KOPT-K1 (cell line): Measurements from ENCODE around the gene CEP41.

Experiments
- H3K27ac ChIP-seq: fragments of 200-600 bp; sonication (generic); 2 replicates; pipeline ENCODE4 v1.5.1; 2016; ENCODE audit warnings: antibody characterized with exemption, mild to moderate bottlenecking, low read depth, low read length; ENCODE audit not compliant: poor library complexity, severe bottlenecking
- H3K36me3 ChIP-seq: fragments of 200-600 bp; sonication (generic); 2 replicates; pipeline ENCODE4 v1.5.1; 2017; ENCODE audit warnings: antibody characterized with exemption, mild to moderate bottlenecking, low read length, moderate library complexity; ENCODE audit not compliant: insufficient read depth
- H3K9me3 ChIP-seq: fragments of 200-600 bp; sonication (generic); 2 replicates; pipeline ENCODE4 v1.5.1; 2017; ENCODE audit warnings: antibody characterized with exemption, low read length, mild to moderate bottlenecking; ENCODE audit not compliant: insufficient read depth, poor library complexity, severe bottlenecking

The CEP41 gene

DNA sequence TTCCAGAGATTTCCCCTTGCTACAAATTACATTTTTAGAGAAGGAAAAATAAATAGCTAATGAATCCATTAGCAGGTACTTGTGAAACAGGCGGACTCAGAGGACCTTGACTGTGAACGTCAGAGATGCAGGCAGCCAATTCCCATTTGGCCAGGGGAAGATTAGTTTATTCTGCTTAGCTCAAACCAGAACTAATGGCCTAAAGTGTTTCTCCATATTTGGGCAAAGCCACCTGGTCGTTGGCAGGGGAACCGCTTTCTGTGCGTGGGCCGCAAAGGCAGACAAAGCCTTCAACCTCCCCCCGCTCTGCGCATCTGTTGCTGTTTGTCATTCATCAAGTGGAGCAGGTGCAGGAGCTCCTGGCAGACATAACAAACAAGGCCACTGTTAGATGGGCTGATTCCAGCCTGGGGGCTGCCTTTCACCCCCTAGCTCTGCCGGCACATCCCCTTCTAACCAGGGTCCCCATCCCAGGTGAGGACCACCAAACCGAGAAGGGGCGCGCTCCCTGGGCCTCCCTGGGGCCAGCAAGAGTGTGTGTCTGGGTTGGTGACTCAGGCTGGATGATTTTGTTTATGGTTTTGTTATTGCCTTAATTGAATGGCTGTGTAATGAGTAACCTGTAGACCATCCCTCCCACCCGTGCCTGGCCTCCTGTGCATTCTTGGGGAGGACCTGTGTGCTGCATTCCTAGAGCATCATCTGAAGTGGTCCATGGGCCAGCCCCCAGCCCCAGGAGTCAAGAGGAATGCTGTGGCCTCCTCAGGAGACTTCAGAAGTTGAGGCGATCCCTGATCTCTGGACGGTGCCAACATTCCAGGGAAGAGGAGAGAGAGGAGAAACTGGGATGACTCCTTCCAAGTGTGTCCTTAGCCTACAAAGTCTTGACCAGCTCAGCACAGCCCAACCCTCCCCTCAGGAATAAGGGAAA, 75.0 kb downstream of the CEP41 start:
- peaks cover under 1% of the 10 kb centered on the region for H3K9me3 ChIP-seq
- peak overlapping the region; percentile 43 for H3K27ac ChIP-seq
- H3K36me3 ChIP-seq, result no peaks in the 10 kb centered on the region

DNA sequence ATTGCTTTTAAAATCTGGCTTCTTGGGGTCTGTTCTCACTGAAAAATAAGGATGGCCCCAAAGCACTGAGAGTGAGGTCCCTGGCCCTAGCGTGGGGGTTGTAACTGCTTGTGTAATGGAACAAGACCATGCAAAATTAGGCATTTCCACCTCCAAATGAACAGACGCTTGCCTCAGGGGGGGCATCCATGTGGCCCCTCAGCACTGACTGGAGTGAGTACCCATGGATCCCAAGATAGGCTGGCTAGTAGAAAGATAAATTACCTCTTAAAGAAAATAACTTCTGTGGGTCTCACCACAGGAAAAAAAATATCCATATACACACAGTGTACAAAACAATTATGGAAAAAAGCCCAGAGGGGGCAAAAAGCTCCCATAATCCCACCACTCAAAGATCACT, 75.7 kb downstream of the CEP41 start:
- no peaks in the 10 kb centered on the region for H3K36me3 ChIP-seq
- peak overlapping the region; percentile 10 for H3K27ac ChIP-seq

DNA sequence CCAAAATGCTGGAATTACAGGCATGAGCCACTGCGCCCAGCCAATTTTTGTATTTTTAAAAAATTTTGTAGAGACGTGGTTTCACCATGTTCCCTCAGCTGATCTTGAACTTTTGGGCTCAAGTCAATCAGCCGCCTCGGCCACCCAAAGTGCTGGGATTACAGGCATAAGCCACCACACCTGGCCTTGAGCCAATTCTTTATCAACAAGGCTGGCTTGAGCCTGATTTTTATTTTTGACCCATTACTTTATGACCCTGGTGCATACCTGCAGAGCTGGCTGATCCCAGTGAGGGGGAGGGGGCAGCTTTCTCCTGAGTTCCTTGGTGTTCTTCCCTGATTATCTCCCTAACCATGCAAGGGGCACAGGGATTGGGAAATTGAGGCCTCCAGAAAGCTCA, 76.4 kb downstream of the CEP41 start:
- peaks cover 12% of the 10 kb centered on the region for H3K9me3 ChIP-seq
- H3K36me3 ChIP-seq, result no peaks in the 10 kb centered on the region
- no peak overlapping the region for H3K27ac ChIP-seq

More for the DNA sequence above, 75.7 kb downstream of the CEP41 start:
- peaks cover 6% of the 10 kb centered on the region for H3K9me3 ChIP-seq

DNA sequence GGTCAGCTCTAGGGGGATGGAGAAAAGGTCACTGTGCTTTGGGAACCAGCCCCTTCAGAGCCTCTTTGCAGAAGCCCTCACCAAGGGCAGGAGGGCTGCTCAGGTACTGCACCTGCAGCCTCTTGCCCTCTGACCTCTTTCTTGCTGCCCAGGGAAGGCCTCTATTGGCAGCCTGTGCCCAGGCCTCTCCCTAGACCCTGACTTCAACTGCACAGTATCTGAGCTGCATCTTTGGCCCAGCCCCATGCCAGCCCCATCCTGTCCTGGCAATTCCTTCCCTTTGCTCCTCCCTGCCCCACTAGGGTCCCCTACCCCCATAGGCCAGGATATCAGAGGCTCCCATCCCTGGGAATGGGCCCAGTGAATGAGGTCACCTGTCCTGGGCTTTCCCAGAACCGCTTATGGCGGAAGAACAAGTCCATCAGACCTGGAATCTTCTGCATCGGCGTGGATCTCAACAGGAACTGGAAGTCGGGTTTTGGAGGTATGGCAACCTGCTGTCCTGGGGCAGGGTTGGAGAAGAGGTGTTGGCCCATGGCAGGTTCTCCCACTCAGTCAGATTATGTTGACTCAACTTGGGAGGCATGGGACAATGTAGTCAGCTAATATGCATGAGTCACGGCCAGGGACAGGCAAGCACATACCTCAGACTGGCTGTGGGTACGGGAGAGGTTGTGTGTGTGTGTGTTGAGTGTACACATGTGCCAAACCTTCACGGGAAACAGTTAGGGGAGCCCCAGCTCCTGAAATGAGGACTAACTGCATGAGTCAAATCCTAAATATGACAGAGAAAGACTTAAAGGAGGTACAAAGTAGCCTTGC, 77.6 kb downstream of the CEP41 start:
- H3K27ac ChIP-seq, result no peak overlapping the region
- no peaks in the 10 kb centered on the region for H3K36me3 ChIP-seq
- peaks cover 17% of the 10 kb centered on the region for H3K9me3 ChIP-seq

DNA sequence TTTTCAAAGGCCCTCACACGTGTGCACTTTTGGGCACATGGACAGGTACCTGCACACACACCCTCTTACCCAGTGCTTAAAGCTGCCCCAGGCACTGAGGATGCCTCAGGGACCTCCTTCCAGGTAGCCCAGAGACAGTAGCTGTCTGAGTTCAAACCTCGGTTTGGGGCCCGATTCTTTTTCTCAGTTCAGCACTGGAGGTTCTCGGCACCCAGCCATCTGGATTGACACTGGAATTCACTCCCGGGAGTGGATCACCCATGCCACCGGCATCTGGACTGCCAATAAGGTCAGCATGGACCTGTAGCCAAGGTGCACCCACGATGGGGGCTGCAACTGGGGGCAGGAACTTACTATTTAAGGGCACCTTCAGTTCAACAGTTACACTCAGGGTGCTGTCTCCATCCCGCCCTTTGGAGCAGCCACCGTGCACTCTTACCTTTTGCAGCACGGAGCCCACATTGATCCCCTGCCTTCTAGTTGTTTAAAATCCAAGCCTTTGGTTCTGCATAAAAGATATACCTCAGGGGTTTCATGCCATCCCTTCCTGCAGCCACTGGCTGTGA, 78.5 kb downstream of the CEP41 start:
- Histone ChIP-seq H3K27ac (no peak overlapping the region), H3K9me3 (peaks cover 17% of the 10 kb centered on the region), H3K36me3 (no peaks in the 10 kb centered on the region)

DNA sequence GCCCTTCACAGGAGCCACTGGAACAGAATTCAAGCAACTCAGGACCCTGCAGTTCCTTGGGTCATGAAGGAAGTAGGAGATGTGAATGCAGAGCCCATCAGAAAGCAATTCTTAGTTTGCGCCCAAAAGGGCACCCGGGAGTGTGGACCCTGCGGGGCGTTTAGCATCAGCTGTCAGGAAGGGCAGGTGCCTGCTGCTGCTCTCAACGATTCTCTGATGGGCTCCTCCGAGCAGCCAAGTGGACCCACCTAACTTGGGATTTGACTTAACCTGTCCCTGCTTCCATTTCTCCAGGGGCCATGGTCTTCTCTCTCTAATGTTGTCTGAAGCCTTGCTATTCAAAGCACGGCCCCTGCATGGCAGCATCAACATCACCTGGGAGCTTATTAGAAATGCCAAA, 79.1 kb downstream of the CEP41 start:
- H3K27ac ChIP-seq, result no peak overlapping the region
- peaks cover 17% of the 10 kb centered on the region for H3K9me3 ChIP-seq
- H3K36me3 ChIP-seq, result no peaks in the 10 kb centered on the region

DNA sequence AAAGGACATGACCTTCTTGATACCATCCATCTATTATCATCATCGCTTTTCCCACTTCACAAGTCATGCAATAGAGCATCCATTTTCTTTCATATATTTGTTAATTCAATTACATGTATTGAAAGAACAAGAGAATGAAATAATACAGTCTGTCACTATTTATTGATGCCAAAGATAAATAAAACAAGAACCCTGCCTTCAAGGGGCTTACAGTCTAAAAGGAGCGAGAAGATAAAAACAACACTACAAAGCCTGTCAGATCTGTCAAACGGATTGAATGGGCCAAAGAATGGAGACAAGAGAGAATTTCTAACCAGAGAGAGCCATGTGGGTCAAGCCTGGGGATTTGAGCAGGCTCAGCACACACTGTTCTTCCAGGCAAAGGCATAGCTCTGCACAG, 80.3 kb downstream of the CEP41 start:
- H3K36me3 ChIP-seq, result no peaks in the 10 kb centered on the region
- H3K27ac ChIP-seq, result no peak overlapping the region
- H3K9me3 ChIP-seq, result peaks cover 17% of the 10 kb centered on the region

DNA sequence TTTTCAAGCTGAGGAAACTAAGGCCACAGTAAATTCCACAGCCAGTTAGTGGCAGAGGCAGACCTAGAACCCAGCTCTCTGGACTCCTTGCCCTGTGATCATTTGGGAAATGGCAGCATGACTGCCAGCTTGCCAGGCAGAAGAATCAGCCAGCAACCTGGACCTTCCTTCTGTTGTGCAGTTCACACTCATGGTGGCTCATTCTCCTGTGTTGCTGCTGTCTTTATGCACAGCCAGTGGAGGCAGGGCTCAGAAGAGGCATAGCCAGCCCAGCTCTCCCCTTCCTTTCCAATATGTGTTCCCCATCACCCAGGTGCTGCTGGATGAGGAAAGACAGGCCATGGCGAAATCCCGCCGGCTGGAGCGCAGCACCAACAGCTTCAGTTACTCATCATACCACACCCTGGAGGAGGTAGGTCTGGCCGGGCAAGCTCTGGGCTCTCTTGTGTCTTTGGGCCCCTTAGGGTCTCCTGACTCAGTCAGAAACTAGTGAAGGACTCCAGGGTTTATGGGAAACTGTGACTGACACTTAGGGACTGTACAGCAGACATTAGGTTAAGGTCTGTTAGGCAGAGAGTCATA, 81.4 kb downstream of the CEP41 start:
- H3K27ac ChIP-seq, result no peak overlapping the region
- H3K36me3 ChIP-seq, result no peaks in the 10 kb centered on the region
- H3K9me3 ChIP-seq, result peaks cover 17% of the 10 kb centered on the region

DNA sequence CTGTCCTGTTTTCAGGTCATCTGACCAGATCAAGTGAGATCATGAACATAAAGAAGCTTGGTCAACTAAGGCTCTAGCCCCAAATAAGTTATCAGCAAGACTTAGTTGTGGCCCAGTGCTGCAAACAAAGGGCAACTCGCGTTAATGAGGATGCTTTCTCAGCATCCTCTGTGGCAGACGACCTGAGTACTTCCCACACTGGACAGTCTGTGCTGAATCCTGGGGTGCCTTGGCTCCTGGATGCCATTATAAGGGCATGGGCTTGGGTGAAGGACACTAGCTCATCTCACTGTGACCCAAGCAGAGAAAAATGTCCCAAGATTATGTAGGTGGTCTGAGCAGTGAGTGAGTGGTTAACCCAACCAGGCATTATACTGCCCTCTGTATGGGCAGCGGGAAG, 82.3 kb downstream of the CEP41 start:
- Histone ChIP-seq H3K9me3 (peaks cover 17% of the 10 kb centered on the region), H3K27ac (no peak overlapping the region)

DNA sequence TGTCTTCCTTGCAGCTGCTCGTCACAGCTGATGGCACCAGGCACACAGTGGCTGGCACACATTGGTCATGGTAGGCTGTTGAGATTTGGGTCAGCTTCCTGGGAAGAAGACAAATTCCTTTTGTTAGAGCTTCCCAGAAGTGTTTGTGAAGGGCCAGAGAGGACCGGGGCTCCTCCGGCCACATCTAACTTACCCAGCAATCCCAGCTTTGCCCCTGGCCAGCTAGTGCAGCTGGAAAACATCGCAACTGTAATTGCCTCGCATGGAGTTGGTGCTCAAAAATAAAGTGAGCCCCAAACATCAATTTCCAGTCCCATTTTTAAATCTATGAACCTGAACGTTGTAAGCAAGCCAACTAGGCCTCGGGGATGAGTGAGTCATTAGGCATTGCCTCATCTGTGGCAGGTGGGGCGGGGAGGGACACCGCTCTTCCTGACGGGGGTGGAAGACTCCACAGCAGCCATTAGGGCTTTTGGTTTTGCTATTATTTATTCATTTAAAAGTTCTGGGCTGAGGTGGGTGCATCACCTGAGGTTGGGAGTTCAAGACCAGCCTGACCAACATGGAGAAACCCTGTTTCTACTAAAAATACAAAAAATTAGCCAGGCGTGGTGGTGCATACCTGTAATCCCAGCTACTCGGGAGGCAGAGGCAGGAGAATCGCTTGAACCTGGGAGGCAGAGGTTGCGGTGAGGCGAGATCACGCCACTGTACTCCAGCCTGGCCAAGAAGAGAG, 83.8 kb downstream of the CEP41 start:
- Histone ChIP-seq H3K36me3 (no peaks in the 10 kb centered on the region), H3K27ac (no peak overlapping the region), H3K9me3 (peaks cover 17% of the 10 kb centered on the region)

More for the DNA sequence above, 82.3 kb downstream of the CEP41 start:
- H3K36me3 ChIP-seq, result no peaks in the 10 kb centered on the region

DNA sequence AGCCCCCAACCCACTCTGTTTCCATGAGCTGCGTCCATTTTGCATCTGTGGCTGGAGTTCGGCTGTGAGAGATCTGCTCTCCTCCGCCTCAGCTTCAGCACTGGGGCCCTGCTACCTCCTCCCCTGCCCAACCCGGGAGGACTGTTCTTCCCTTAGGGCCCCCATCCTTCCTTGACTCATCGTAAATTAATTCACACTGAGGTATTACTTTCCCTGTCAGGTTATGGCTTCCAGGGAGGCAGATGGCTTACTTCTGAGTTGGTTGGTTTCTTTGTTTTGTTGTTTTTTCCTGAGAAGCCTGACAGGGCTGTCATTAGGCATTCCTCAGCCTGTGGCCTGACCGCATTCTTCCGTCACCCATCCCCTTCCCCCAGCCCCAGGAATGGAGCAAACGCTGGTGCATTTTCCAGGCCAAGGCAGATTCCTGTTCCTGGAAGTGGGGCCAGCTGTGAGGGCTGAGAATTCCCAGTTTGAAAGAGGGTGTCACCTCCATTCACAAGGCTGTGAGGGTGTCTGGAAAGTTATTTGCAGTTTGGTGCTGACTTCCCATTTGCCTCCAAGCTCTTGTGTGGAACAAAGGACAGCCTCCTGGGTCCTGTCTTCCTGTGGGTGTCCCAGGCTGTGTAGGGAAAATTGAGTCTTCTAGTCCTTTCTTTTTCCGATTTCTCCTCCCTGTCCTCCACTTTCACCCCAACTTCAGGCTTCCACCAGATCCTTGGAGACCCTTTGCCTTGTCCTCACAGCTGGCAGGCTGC, 84.5 kb downstream of the CEP41 start:
- peaks cover 17% of the 10 kb centered on the region for H3K9me3 ChIP-seq
- H3K27ac ChIP-seq, result no peak overlapping the region
- no peaks in the 10 kb centered on the region for H3K36me3 ChIP-seq

DNA sequence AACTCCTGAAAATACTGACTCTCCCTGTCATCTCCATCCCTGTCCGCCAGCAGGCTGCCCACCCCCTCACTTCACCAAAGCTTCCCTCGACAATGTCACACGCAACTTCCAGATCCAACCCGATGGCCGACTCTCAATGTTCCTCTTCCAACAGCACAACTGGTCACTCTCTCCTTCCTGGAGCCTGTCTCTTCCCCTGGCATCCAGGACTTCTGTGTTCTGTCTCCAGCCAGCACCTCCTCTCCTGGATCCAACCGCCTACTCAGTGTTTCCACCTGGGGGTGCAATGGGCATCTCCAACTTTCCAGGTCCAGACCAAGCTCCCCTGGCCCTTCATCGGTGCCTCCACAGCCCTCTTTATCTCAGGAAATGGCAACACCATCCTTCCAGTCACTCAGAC, 87.6 kb downstream of the CEP41 start:
- no peaks in the 10 kb centered on the region for H3K36me3 ChIP-seq
- H3K27ac ChIP-seq, result no peak overlapping the region
- no peaks in the 10 kb centered on the region for H3K9me3 ChIP-seq

DNA sequence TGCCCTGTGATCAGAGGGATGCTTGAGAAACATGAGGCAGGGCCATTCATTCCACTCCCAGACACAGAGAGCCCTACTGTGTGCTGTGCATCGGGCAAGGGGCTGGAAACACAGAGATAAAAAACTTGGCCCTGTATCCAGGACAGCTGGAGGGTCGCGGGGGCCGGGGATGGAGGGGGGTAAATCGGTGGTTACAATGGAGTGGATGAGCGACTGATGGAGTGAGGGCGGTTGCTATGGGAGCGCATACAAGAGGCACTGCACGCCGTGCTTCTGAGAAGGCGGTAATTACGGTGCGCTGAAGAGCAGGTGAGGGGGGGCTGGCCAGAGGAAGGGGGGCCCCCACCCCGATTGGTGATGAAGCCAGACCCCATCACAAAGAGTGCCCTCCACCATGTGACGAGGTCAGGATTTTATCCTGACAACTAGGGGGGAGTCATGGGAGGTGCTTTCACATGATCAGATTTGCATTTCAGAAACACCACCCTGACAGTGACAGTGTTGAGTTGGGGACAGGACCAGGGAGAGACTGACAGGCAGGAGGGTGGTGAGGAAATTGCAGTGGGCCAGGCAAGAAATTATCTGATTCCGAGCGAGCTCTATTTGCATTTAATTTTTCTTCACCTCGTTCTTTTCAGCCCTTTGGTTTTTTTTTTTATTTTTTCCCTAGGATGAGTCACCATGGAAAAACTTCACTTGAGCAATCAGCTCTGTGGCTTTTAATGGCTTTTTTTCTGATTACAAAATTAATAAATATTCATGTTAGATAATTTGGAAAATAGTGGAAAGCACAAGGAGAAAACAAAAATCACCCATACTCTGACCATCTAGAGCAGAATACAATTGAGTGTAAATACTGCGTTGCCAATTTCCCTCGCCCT, 88.4 kb downstream of the CEP41 start:
- Histone ChIP-seq H3K27ac (no peak overlapping the region), H3K36me3 (no peaks in the 10 kb centered on the region), H3K9me3 (no peaks in the 10 kb centered on the region)
